AG04450 (cell line): ENCODE results near the gene EPO. TPM values are rescaled to one million over a fixed set of nuclear protein-coding genes. Genes with fewer than 3 reads are reported as not detected.

Experiments
- CTCF ChIA-PET: fragments of 300-600, 350-600 bp; formaldehyde crosslinking; extraction: SDS; loops from one replicate; lab custom pipeline; 2022; ENCODE audit warnings: antibody characterized with exemption, inconsistent platforms; lab: Charles Lee
- POLR2A ChIA-PET: fragments of 350-600 bp; formaldehyde crosslinking; extraction: SDS; loops from one replicate; lab custom pipeline; 2021; ENCODE audit warnings: antibody characterized with exemption, inconsistent platforms; lab: Yijun Ruan, JAX
- DNase-seq: peaks from one replicate; pipeline ENCODE4 v3.0.0-alpha.2; 2011; ENCODE audit warnings: low read depth, low spot score
- H3K27ac ChIP-seq: one replicate; pipeline ENCODE4 v1.5.1; 2012; ENCODE audit warnings: low read depth, low read length, control low read depth
- H3K27me3 ChIP-seq: one replicate; pipeline ENCODE4 v1.6.0; 2012; ENCODE audit warnings: low read length; ENCODE audit not compliant: control insufficient read depth, insufficient read depth
- H3K4me3 ChIP-seq: 2 replicates; pipeline ENCODE4 v1.5.1; 2011; ENCODE audit warnings: mild to moderate bottlenecking, low read depth, low read length, control low read depth
- H3K9me3 ChIP-seq: 2 replicates; pipeline ENCODE4 v1.5.1; 2012; ENCODE audit warnings: low read length; ENCODE audit not compliant: control insufficient read depth, insufficient read depth
- polyA plus RNA-seq: library from polyadenylated mRNA; depleted of rRNA; stranded (reverse); fragments of >200 nt; gene quantifications from 2 replicates; pipeline ENCODE4 v1.2.3, GENCODE V29; 2011
- TF ChIP-seq, protein P1 (sequence below): IDR thresholded peaks from 2 replicates; pipeline ENCODE4 v1.5.1; 2011; ENCODE audit warnings: low read depth, low read length, control low read depth, inconsistent platforms

Gene EPO
- polyA plus RNA-seq, 1 experiment, result not detected

DNA sequence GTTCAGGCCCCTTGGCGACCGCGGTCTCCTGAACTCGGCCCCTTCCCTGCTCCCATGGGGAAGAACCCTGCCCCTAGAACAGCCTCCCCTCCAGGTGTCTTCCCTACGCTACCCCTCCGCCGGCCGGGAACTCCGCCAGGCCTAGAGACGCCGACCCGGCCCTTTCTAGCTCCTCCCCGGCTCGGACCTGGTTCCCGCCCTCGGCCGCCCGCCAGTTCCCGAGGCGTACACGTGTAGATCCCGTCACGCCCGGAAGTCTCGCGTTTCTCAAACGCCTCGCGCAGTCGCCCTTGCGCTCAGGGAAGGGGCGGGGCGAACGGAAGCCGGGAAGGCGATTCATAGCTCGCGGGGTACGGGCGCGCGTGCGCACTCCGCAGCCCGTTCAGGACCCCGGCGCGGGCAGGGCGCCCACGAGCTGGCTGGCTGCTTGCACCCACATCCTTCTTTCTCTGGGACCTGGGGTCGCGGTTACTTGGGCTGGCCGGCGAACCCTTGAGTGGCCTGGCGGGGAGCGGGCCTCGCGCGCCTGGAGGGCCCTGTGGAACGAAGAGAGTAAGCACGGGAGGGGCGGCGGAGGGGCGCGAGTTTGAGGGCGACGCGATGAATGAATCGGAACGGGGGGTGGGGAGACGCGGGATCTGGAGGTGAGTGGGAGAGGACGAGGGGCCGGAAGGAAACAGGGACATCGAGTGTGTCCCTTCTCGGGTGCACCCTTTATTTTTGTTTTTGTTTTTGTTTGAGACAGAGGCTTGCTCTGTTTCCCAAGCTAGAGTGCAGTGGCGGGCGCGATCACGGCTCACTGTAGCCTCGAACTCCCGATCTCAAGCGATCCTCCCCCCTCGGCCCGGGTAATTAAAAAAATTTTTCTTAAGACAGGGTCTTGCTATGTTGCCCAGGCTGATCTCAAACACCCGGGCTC lies 14.3 kb upstream of the EPO start, which contains the start of gene POP7:
Gene POP7, plus strand, starts transcription at position 369 of the 919 bp plus-strand sequence. CDS start 710 bp downstream, outside the sequence.
- ChIA-PET CTCF (interaction anchor here (0.5 to 6.1 kb wide), 41 partner anchors 8 to 1546 kb away, joined by 3 to 165 read pairs (median 5); partner anchors contain the start of genes EPHB4, FBXO24, LRCH4 and MOSPD3), POLR2A (interaction anchor here (0.5 to 2.3 kb wide), 27 partner anchors 11 to 389 kb away, joined by 3 to 19 read pairs (median 6); partner anchors contain the start of genes EPHB4, FBXO24, GIGYF1 and LRCH4)
- DNase-seq, result peak; percentile 97
- H3K4me3 ChIP-seq, result peak within 1 kb of the TSS; percentile 87
- H3K9me3 ChIP-seq, result no peaks in the 10 kb centered on the region; the same call in 1 of the 2 replicates
- H3K27me3 ChIP-seq, result peaks cover 2% of the 10 kb centered on the region
- TF ChIP-seq, protein P1, sequence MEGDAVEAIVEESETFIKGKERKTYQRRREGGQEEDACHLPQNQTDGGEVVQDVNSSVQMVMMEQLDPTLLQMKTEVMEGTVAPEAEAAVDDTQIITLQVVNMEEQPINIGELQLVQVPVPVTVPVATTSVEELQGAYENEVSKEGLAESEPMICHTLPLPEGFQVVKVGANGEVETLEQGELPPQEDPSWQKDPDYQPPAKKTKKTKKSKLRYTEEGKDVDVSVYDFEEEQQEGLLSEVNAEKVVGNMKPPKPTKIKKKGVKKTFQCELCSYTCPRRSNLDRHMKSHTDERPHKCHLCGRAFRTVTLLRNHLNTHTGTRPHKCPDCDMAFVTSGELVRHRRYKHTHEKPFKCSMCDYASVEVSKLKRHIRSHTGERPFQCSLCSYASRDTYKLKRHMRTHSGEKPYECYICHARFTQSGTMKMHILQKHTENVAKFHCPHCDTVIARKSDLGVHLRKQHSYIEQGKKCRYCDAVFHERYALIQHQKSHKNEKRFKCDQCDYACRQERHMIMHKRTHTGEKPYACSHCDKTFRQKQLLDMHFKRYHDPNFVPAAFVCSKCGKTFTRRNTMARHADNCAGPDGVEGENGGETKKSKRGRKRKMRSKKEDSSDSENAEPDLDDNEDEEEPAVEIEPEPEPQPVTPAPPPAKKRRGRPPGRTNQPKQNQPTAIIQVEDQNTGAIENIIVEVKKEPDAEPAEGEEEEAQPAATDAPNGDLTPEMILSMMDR, result no peak
- peak within 1 kb of the TSS; percentile 82 for H3K27ac ChIP-seq

DNA sequence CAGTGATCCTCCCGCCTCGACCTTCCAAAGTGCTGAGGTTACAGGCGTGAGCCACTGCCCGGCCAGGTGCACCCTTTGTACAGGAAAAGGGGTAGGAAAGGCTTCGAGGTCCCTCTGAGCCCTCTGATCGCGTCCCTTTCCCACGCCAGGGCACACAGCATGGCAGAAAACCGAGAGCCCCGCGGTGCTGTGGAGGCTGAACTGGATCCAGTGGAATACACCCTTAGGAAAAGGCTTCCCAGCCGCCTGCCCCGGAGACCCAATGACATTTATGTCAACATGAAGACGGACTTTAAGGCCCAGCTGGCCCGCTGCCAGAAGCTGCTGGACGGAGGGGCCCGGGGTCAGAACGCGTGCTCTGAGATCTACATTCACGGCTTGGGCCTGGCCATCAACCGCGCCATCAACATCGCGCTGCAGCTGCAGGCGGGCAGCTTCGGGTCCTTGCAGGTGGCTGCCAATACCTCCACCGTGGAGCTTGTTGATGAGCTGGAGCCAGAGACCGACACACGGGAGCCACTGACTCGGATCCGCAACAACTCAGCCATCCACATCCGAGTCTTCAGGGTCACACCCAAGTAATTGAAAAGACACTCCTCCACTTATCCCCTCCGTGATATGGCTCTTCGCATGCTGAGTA lies 13.5 kb upstream of the EPO start:
- DNase-seq, result no peak

DNA sequence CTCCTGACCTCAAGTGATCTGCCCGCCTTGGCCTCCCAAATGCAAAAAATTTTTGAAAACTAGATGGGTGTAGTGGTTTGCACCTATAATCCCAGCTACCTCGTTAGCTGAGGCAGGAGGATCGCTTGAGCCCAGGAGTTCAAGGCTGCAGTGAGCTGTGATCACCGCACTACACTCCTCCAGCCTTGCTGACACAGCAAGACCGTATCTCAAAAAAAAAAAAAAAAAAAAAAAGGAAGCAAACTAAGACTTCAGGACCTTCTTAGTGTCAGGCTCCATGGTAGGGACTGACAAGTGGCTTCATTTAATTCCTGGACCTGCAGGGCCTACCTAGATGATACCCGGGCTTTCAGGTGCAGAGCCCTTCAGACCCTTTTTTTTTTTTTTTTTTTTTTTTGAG lies 11.9 kb upstream of the EPO start:
- DNase-seq, result no peak
- ChIA-PET CTCF (interaction anchor here (1.2 kb wide), 1 partner anchor 12 kb away, joined by 3 read pairs; the partner anchor contains the start of gene EPO), POLR2A (no interaction called here)
- Histone ChIP-seq H3K4me3 (no peak overlapping the region), H3K27me3 (no peaks in the 10 kb centered on the region), H3K9me3 (no peaks in the 10 kb centered on the region; the same call in 1 of the 2 replicates), H3K27ac (no peak overlapping the region)
- TF ChIP-seq, protein P1, result no peak

More for the DNA sequence above, 13.5 kb upstream of the EPO start:
- H3K4me3 ChIP-seq, result peak overlapping the region; percentile 87
- POLR2A ChIA-PET, result interaction anchor here (0.6 to 2.3 kb wide), 4 partner anchors 19 to 146 kb away, joined by 3 to 17 read pairs (median 10); partner anchors contain the start of gene SLC12A9
- TF ChIP-seq, protein P1, result no peak
- H3K9me3 ChIP-seq, result no peaks in the 10 kb centered on the region; the same call in 1 of the 2 replicates
- CTCF ChIA-PET, result interaction anchor here (2.3 to 6.1 kb wide), 3 partner anchors 11 to 145 kb away, joined by 13 to 165 read pairs (median 25); partner anchors contain the start of gene SLC12A9
- no peaks in the 10 kb centered on the region for H3K27me3 ChIP-seq
- H3K27ac ChIP-seq, result no peak overlapping the region

DNA sequence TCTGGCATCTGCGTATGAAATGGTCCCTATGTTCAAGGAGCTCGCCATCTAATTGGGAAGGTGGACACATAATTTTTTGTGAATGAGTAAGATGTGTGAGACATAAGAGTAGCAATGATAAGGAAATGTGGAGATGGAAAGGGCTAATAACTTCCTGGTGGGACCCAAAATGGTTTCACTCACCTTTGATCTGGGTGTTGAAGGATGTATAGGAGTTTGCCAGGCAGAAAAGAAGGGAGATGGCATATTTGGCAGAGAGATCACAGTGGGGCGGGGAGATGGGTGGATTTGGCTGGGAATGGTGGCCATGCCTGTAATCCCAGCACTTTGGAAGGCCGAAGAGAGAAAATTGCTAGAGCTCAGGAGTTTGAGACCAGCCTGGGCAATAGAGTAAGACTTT lies 9.8 kb upstream of the EPO start:
- Histone ChIP-seq H3K9me3 (no peaks in the 10 kb centered on the region; the same call in 1 of the 2 replicates), H3K27ac (no peak overlapping the region), H3K4me3 (no peak overlapping the region), H3K27me3 (peaks cover 7% of the 10 kb centered on the region)
- ChIA-PET POLR2A (no interaction called here), CTCF (interaction anchor here (1.0 kb wide), 2 partner anchors 141 to 142 kb away, joined by 3 to 5 read pairs; partner anchors contain the start of gene SLC12A9)
- DNase-seq, result no peak
- TF ChIP-seq, protein P1, result no peak
